NCI-H510A treated with DMSO at 0.1 percent for 48 hours (cell line): Measurements from ENCODE around the gene PSME1.
A peak's percentile ranks its signal among the peaks of the same experiment; 100 is the strongest.

ENCODE experiments used
- DNase-seq: peaks from one replicate; lab custom pipeline; 2025; lab: John Stamatoyannopoulos, UW

Gene PSME1

GRCh38 chr14:24135834-24136683 is at the start of gene PSME1:
PSME1 (plus strand) TSS chr14:24136194; CDS start chr14:24136263, 69 bp downstream.
- DNase-seq = peak; percentile 87

DNA sequence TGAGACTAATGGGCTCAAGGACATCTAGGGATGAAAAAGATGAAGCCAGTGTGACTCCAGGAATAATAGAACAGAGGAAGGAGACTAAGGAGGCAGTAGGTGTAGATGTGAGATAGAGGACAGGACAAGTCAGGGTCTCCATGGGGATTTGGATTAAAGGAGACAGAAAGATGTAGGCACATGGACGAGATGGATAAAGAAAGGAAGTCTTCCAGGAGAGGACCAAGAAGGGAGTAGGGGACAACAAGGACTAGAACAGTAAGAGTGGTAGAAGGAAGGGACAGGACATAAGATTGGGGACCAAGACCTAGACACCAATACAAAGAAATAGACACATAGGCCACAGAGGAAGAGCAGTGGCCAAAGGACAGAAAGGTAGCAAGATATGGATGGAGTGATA is 49.0 kb upstream of the PSME1 start:
- no peak for DNase-seq

DNA sequence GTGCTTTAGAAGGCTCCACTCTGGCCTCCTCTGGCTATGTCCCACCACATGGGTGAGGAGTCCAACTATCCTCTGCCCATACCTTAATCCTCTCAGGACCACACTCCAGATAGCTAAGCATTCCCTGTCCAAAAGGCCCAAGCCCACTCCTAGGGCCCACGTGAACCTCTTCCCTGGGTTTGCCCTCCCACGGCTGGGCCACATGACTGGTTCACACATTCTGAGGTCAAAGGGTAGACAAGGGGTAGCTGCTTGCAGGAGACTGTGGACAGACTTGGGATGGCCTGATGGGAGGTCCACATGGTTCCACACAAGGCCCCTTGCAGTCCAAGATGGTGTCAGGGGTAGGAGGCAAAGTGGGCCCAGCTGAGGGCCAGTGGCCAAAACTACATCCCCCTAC is 47.9 kb upstream of the PSME1 start:
- DNase-seq = no peak

DNA sequence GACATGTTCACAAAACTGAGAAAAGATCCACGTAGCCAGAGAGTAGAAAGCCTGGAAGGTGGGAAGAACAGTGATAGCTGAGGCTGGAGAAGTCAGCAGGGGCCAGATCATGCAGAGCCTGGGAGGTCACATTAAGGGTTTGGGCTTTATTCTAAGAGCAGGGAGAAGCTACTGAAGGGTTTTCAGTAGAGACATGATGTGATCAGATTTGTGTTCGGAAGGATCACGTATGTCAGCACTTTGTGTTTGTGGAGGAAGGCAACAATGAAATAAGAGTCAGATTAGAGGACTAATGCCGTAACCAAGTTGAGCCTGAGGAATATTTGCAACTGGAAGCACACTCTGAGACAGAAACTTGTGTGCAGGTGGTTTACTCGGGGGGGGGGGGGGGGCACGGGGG is 46.1 kb upstream of the PSME1 start:
- no peak for DNase-seq

DNA sequence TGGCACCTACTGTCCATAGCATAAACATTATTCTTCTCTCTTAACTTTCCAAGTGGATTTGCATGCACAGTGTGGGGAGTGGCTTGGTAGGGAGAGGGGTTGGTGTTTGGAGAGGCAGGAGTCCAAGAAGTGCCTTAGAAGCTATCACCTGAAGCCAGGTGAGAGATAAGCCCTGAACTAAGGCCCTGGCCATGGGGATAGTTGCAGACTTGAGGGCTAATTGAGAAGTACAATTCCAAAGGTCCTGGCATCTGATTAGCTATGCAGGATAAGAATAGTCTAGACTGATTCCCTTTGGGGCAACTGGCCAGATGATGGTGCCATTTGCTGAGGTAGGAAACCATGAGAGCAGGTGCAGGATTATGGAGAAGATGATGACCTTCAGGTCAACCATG is 43.9 kb upstream of the PSME1 start:
- no peak for DNase-seq

DNA sequence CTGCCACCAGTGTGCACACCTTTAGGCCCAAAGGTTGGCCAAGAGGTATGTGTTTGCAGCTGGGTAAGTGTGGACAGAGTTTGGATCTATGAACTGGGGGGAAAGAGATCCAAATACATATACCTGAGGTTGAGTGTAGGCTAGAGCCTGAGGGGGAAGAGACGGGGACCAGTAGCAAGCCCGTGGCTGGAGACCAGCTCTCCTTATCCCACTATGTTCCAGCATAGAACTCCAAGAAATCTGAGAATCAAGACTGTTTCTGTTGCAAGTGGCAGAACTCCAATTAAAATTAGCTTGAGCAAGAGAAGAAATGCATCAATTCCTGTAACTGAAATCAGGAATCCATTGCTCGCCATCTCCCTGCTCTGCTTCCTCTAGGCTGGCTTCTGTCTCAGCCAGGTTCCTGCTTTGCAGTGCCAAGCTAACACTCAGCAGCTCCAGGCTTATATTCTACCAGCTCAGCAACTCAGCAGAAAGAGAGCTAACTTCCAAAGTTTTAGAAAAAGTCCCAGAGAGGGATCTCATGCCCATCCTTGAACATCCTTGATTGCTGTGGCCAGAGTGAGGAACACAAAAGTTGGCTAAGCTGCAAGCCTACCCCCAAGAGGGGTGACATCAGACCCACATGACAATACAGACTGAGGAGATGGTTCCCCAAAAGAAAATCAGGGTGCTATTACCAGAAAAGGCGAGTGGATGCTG is 43.3 kb upstream of the PSME1 start:
- no peak for DNase-seq

DNA sequence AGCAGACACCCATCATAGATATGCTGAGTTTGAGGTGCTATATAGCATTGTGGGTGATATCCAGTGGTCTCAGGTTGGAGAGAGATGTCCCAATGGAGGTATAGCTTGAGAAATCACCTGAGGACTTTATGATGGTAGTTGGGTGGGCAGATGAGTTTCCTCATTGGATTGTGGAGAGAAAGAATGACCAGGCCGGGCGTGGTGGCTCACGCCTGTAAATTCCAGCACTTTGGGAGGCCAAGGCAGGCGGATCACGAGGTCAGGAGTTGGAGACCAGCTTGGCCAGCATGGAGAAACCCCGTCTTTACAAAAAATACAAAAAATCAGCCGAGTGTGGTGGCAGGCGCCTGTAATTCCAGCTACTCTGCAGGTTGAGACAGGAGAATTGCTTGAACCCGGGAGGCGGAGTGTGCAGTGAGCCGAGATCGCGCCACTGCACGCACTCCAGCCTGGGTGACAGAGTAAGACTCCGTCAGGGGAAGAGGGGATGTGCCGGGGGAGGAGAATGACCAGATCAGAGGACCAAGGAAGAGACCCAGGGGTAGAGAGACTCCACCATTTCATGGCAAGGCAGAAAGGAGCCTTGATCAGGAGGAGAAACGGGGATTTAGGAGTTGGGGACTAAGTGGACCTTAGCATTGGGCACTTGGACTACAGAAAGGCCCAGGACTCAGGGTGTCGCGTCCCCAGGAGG is 42.6 kb upstream of the PSME1 start:
- DNase-seq = no peak

DNA sequence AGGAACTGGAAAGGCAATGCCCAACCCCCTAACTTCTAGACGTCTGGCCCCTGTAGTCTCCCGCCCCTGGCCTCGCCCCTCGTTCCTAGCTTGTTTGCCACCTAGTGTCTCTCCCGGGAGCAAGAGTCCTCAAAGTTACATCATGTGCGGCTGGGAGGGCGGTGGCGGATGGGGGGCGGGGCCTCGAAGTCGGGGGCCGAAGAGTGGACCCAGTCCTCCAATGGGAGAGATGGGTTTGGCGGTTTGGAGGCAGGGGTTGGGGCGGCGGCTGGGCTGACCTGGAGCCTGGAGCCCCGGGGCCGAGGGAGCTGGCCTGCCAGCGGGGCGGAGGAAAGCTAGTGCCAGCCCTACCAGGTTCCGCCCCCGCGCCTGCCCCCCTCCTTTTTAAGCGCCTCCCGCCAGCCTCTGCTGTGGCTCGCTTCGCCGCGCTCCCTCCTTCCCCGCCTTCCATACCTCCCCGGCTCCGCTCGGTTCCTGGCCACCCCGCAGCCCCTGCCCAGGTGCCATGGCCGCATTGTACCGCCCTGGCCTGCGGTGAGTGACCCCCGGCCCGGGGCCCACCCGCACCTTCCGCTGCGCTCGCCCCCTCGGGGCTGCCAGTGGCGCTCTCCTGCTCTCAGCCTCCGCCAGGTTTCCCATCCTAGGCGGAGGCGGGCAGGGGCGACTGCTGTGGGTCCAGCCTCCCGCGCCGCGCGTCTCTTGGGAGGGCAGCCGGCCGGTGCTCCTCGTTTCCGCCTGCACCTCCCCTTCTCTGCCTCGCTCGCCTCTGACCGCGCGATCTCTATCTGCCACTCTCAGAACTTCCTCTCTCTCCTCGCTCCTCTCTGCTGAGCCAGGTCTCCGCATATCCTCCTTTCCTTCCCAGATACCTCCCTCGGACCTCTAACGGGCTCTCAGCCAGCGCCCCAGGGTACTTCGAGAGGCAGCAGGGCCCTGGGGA is 41.8 kb upstream of the PSME1 start, which contains the start of gene PCK2:
Gene PCK2, plus strand, starts transcription at position 411 of the 940 bp plus-strand sequence. Its CDS starts 95 bp downstream, at position 506.
- DNase-seq = peak; percentile 93

- DNase-seq = no peak
These were observed 41.1 kb upstream of the PSME1 start for GRCh38 chr14:24094841-24095270.

- peak; percentile 77 for DNase-seq
These were observed 40.5 kb upstream of the PSME1 start for GRCh38 chr14:24095271-24096068.

GRCh38 chr14:24096545-24097181 is 39.3 kb upstream of the PSME1 start:
- no peak for DNase-seq

- no peak for DNase-seq
These were observed 37.6 kb upstream of the PSME1 start for GRCh38 chr14:24098229-24098926.

DNA sequence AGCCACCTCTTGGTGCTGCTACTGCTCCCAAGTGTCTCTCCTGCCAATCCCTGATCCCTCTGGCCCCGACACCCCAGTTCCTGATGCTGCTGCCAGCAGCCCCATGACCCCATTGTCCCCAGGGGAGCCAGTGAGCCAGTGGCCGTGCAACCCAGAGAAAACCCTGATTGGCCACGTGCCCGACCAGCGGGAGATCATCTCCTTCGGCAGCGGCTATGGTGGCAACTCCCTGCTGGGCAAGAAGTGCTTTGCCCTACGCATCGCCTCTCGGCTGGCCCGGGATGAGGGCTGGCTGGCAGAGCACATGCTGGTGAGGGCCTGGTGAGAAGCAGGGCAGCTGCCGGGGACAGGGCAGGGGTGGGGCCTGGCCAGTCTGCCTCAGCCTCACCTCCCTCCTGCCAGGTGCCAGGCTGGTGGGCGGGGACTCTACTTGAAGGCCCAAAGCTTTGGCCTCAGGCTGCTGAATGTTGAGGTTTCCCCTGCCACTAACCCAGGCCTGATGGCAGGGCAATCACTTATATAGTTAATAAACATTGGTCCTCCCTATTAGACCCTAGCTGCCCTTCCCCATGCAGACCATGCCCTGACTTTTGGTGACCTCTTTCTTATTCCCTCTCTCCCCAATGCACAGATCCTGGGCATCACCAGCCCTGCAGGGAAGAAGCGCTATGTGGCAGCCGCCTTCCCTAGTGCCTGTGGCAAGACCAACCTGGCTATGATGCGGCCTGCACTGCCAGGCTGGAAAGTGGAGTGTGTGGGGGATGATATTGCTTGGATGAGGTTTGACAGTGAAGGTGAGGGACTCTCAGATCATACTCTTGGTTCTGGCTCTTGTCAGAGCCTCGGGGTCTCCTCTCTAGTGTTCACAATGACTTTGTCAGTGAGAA is 36.8 kb upstream of the PSME1 start:
- DNase-seq = peak; percentile 71

- DNase-seq = no peak
These were observed 35.6 kb upstream of the PSME1 start for GRCh38 chr14:24100197-24100981.

DNA sequence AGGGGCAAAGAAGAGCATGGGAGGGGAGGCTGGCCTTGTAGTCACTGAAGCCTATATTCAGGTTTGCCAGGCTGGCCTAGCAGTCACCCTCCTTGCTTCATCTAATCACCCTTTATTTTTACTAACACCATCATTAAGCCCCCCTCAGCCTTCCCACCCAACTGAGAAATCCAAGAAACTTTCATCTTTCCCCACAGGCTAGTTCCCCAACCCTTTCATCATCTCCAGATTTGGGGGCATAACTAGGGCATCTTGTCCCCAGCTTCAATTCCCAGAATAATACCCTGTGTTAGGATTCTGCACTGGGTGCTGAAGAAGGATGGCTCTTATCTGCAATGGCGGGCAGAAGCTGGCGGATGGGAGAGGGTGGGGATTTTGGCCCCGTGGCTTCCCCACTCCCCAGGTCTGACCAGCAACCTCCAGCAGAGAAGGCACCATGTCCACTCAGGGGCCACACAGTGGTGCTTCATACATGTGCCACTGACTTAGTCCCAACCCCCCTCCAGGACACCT is 35.0 kb upstream of the PSME1 start:
- no peak for DNase-seq

DNA sequence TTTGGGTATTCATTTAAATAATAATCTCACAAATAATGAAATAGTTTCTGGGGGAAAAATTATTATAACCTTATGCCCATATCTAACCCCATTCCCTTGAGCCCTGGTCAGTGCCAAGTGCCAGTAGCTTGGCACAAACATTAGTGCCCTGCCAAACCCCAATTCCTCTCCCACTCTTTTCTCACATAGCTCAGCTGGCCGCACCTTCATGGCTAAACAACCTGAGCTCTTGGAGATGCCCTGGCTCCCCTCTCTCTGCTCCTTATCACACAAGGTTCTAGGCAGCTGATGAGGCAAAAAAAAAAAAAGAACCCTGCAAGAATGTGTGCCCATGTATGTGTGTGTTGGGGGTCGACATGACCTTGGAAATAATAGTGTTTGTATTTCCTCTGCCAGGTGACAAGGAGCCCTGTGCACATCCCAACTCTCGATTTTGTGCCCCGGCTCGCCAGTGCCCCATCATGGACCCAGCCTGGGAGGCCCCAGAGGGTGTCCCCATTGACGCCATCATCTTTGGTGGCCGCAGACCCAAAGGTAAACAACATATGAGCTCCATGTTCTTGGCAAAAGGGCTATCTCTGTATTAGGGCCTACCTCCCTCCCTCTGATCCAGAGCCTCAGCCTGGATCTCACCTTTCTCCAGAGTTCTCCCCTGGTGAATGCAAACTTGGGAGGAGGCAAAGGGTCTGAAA is 33.5 kb upstream of the PSME1 start:
- no peak for DNase-seq

DNA sequence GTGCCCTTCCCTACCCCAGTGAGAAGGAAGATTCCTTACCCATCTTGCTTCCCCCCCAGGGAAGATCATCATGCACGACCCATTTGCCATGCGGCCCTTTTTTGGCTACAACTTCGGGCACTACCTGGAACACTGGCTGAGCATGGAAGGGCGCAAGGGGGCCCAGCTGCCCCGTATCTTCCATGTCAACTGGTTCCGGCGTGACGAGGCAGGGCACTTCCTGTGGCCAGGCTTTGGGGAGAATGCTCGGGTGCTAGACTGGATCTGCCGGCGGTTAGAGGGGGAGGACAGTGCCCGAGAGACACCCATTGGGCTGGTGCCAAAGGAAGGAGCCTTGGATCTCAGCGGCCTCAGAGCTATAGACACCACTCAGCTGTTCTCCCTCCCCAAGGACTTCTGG is 32.5 kb upstream of the PSME1 start:
- DNase-seq = no peak
